Renal cortical epithelial cell (primary cell): Measurements from ENCODE around the gene PMPCA. TPM values are rescaled to one million over a fixed set of nuclear protein-coding genes. Genes with fewer than 3 reads are reported as not detected.

Experiments used
- DNase-seq: peaks from one replicate; pipeline ENCODE4 v3.0.0-alpha.2; 2011; ENCODE audit warnings: low read depth
- total RNA-seq: library from RNA; depleted of rRNA; stranded (reverse); fragments of >200 nt; gene quantifications from 2 replicates; pipeline ENCODE4 v1.2.3, GENCODE V29; 2014

The PMPCA gene
- total RNA-seq, 1 donor from 2014 or later = 45.8 TPM

DNA sequence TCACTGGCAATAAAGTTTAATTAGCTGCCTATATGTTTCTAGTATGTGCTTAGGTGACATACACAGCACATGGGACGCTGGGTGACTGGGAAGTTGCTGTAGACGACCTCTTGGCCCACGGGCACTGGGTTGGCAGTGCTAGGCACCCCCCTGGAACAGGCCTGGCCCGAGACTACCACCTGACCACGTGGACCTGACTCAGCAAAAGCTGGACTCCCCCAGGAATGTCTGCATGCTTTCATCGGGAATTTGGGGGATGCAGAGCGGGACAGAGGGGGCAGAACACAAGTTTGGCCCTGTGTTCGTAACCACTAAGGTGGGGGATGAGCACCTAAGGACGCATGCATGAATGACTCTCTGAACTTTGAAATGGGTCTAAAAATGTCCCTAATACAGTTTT, 45.8 kb downstream of the PMPCA start:
- DNase-seq = no peak

DNA sequence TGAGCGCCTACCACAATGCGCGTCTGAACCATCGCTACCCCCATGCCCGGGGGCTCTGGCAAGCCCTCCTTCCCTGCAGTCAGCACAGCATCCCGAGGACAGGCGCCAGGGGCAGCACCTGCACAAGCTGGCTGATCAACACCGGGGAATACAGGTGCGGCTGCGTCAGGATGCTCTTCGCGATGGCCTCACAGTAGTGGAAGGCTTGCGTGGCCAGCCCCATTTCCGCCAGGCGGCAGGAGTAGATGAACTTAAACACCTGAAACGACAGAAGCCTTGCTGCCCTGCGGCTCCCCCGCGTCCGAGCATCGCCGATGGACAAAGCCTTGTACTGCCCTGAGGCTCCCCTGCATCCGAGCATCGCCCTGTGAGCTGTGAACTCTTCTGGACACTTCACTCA, 46.9 kb downstream of the PMPCA start:
- no peak for DNase-seq

DNA sequence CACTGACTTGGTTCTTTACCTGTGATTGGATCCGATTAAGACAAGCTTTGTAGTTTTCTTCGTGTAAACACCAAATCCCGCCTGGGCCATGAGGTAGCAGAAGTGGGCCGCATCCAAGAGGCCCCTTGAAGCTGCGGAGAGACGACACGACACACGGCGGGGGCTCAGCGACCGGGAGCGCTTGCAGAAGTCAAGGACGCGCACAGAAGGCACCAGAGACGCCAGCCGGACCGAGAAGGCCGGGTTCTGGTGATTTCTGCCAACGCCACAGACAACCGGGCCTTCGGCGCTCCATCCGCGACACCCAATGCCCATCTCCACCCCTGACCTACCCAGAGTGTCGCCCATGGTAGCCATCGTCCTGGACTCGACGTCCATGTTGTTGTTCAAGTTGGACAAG, 49.0 kb downstream of the PMPCA start:
- no peak for DNase-seq

DNA sequence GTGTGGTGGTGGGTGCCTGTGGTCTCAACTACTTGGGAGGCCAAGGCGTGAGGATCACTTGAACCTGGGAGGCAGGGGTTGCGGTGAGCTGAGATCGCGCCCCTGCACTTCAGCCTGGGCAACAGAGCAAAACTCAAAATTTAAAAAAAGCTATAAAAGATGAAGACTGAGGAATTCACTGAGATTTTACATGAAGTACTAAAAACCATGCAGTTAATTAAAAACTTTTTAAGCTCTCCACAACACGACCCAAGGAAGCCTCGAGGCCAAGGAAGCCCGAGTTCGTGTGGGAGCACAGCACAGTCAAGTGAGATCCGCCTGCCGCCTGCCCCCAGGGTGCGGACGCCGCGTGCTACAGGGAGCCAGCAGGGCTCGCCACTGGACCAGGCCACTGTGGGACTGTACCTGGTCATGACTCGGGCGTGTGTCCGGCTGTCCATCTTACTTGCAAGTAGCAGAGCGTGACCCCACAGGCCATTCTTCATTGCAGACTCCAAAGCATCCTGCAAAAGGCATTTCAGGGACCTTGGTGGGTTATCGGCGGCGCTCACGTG, 50.4 kb downstream of the PMPCA start:
- no peak for DNase-seq

DNA sequence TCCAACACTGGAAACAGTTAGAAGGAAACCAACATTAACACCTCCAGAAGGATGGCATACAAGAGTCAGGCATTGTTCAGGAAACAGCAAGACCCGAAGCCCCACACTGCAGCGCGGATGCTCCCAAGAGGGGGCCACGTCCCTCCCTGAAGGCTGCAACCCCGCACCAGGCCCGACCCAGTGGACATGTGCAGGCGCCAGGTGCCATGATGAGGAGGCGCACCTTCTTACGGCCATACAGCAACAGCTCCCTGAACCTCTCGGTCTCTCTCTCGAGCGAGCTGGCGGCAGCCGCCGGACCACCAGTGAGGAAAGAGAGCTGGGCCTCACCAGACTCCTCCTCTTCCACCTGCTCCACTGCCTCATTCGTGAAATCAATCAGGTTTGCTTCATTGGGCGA, 52.2 kb downstream of the PMPCA start:
- DNase-seq = no peak

DNA sequence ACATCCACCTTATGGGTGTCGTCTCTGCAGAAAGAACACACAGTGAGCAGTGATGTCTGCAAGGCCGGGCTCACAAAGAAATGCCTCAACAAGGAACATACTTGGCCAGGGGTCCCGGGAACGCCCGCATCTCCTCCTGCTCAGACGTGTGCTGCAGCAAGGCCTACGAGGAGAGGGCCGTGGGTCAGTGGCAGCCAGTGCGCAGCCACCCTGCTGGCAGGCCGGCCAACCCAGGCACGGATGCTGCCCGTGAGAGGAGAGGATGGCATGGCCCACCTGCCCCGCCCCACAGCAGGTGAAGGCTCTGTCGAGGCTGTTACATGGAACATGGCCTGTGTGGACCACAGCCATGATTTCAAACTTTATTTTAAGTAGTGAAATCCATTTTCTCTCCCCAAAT, 53.1 kb downstream of the PMPCA start:
- no peak for DNase-seq

DNA sequence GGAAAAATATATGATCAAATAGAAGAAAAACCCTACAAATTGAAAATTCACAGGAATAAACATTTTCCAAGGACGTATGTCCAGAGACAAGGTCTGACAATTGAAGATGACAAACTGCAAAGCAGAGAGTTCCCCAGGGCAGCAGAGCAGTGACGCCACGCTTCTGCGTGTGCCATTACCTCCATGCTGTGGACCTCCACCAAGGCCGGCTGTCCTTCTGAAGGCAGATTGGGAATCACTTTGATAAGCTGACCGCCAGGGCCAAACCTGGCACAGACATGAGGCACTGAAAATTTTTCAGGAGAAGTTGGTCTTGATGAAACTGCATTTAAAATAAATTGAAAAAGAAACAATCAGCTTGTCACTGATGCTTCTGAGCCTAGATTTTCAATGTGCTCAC, 53.8 kb downstream of the PMPCA start:
- DNase-seq = no peak

DNA sequence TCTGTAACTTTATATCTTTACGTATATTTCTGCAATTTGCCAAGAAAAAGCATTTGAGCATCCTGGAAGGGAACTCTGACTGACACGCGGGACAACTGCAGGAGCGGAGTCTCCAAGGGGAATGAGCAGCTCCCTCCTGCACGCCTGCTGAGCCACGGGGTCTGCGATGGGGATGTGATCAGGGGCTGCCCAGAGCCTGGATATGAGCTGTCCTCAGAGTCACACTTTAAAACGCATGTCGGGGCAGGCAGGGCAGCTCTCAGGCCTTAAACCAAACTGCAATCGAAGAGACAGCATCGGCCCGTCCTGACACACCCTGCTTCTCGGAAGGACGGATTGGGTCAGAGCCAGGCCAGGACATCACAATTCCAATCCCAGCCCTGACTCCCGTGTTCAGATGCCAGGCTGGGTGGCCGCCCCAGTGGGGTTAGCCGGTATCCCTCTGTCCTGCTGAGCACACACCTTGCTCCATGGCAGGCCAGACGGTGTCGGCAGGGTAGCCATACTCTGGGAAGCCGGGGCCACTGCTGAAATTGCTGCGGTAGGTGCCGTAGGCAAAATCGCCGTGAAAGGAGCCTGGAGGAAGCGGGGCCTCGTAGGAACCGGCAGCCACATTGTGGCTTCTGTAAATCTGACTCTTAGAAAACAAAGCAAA, 55.2 kb downstream of the PMPCA start:
- no peak for DNase-seq

DNA sequence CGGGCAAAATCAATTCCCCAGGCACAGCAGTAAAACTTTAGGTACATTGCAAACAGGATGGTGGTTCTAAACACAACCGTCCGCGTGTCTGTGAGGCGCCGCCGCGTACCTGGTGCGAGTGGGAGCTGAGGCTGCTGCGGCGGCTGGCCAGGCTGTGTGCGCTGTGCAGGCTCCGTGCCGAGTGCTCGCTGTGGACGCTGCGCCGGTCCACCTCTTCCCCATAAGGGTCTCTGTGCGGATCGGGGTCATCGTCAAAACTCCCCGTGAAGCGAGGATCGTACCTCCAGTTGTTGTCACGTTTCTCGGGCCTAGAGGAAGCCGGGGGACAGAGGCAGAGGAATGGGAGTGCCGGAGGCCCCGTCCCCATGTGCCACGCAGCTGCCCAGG, 55.7 kb downstream of the PMPCA start:
- no peak for DNase-seq

DNA sequence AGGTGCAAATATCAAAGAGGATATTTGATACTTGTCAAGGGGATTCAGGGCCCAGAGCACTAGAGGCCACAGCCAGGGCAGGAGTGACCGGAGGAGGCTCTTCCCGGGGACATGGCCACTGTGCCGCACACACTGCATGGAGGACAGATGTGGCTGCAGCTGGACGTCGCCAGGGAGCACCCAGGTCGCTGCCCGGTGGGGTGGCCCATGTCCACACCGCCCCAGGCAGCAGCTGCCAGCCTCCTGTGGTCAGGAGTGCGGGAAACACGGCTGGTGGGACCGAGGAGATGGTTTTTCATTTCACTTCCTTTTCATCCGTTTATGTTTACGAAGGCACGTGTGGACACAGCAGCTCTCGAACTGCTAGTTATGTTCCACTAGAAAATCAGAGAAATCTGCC, 57.3 kb downstream of the PMPCA start:
- DNase-seq = no peak

DNA sequence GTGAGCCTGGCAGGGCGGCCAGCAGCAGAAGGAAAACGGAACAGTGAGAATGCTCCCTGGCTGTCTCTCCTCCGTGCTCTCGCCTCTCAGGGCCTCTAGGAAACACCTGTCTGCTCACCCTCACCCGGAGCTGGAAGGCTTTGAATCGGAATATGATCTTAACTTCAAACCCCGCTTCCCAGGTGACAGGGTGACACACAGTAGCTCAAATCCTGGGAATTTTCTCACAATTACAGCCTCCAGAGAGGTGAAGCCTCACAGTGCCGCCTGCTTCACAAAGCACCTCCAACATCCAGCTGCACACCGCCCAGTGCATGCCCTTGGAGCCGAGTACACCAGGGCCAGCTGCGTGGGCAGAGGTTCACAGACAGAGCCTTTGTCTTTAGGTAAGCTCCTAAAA, 59.9 kb downstream of the PMPCA start:
- no peak for DNase-seq

DNA sequence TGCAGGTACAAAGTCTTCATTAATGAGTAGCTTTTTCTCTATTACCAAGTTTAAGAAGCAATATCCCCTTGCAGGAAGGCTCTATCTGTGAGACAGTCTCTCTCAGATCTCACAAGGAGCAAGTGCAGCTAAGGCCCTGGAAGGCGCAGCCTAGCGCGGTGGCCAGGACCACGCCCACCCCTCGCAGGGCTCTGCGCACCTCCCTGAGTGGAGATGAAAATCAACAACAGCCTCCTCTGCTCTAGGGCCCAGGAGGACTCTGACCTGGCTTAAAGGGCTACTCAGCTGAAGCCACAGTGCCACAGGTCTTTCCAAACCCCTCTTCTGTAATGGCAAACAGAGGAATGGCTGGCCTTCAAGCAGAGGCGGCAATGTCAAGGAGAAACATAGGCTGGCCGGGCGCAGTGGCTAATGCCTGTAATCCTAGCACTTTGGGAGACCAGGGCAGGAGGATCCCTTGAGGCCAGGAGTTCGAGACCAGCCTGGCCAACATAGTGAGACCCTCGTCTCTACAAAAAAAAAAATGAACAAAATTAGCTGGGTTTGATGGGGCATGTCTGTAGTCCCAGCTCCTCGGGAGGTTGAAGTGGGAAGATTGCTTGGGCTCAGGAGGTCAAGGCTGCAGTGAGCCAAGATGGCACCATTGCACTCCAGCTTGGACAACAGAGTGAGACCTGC, 60.5 kb downstream of the PMPCA start:
- no peak for DNase-seq

DNA sequence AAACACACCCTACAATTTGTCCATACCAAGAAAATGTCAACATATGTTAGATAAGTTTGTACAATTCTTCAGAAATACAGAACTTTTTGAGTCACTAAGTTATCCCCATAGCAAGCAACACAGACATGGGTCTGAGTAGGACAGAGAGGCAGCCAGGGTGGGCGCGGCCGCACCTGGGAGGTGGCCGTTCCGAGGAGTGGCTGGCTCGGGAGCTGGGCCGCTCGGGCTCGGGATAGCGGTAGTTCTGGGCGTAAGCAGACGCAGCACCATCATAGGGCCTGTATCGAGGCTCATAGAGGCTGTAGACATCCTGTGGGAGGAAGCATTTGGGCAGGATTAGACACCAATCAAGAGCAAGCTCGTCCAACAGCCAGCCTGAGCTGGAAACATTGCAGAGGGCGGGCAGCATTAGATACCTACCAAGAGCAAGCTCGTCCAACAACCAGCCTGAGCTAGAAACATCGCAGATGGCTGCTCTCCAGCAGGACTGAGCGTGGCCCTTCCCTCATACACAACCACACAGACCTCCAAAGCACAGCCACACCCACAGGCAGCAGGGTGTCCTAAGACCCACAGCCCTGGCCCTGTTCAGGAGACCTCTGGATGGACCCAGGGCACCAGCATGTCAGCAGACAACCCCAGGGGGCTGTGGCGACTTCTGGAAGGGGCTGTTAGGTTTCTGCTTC, 61.5 kb downstream of the PMPCA start:
- no peak for DNase-seq

DNA sequence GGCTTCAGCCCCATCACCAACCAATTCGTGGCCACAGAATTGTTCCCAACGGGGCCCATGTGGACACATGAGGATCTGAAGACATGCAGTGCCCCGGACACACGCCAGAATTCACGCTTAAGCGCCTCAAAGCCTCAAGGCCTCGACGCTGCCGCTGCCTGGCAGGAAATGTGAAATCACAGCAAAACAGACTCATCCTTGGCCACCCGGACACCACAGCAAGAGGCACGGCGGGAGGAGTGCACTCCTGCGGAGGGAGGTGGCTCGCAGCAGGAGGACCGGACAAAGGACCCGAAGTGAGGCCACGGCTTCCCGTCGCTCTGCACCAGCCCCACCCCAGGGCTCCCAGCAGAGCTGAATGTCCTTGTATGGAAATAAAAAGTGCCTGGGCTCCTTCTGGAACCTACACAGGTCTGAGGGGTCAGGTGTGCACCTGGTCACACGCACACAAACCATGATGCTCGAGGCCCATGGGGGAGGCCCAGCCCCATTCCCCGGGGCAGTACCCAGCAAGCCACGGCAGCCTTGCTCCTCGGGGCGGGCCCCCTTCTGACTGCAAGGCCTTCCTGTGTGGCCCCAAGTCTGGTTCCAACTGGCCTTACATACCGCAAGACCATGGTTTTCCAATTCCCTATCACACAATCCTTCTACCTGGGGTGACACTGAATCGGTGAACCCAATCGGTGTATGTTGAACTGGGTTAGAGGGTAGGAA, 62.3 kb downstream of the PMPCA start:
- no peak for DNase-seq

DNA sequence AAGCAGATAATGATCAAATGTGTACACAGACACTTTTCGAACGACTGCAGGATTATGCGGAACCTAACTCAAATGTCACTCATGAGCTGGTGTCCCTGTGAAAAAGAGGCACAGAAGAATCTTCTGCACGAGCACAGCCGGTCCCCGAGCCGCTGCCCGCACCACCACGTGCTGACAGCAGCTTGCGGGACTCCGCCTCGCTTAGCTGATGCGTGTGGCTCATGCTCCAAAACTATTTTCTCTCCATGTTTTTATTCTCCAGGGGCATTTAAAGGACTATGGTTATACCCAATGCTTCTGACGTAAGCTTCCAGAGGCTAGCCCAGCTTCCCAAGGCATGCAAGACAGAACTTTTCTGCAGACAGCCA, 62.9 kb downstream of the PMPCA start:
- no peak for DNase-seq

Other genes starting within 250 kb of the PMPCA start
- not detected in 2 replicates for gene LHX3, start 205.5 kb upstream of the PMPCA start, total RNA-seq
- gene QSOX2, start 164.8 kb upstream of the PMPCA start, total RNA-seq = 9.2 and 10.3 TPM in 2 replicates
- gene CCDC187, start 106.6 kb upstream of the PMPCA start, total RNA-seq = not detected in 2 replicates
- 15.5 and 23.6 TPM in 2 replicates for gene GPSM1, start 83.1 kb upstream of the PMPCA start, total RNA-seq
- 12.5 and 17.4 TPM in 2 replicates for gene DNLZ, start 46.9 kb upstream of the PMPCA start, total RNA-seq
- 0.52 and 1.5 TPM in 2 replicates for gene CARD9, start 37.0 kb upstream of the PMPCA start, total RNA-seq
- 7.5 and 15.5 TPM in 2 replicates for gene SNAPC4, start 10.5 kb upstream of the PMPCA start, total RNA-seq
- gene ENTR1, start within 50 bp of the PMPCA start, total RNA-seq = 30.4 and 54.5 TPM in 2 replicates
- gene INPP5E, start 29.2 kb downstream of the PMPCA start, total RNA-seq = 4.3 and 11.5 TPM in 2 replicates
- gene SEC16A, start 72.4 kb downstream of the PMPCA start, total RNA-seq = 20.8 and 69.4 TPM in 2 replicates
- gene NOTCH1, start 135.4 kb downstream of the PMPCA start, total RNA-seq = 9.2 and 47.5 TPM in 2 replicates